Stimulated activated naive CD8-positive, alpha-beta T cell treated with anti-CD3 and anti-CD28 coated beads, Interleukin-15, Interleukin-2, amounts not matched to agents 100 U/mL and 50 U/mL, for 24 hours (primary cell): ENCODE data around the gene SCGB3A1.

ENCODE experiments used
- ATAC-seq: fragments of 150-1000 bp; cut with Tn5 transposase; one replicate; pipeline ENCODE4 v1.10.0; 2021
- DNase-seq: peaks from one replicate; pipeline ENCODE4 v3.0.0; 2021

Gene SCGB3A1

DNA sequence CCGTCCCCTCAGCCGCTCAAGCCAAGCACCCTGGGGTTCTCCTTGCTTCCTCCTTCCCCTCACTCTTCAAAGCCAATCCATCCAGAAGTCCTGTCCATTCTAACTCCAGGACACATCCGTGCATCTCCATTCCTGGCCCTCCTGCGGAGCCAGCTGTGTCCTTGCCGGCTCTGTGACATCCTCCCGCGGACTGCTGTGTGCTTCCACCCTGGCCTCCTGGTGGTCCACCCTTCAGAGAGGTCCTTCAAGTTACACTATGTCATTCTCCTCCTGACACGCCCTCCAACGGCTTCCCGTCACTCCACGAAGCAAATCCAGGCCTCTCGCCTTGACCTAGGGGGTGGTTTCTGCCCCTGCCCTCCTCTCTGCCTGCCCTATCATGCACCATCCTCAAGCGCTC is 13.0 kb upstream of the SCGB3A1 start:
- DNase-seq (no peak), ATAC-seq (no peak)

DNA sequence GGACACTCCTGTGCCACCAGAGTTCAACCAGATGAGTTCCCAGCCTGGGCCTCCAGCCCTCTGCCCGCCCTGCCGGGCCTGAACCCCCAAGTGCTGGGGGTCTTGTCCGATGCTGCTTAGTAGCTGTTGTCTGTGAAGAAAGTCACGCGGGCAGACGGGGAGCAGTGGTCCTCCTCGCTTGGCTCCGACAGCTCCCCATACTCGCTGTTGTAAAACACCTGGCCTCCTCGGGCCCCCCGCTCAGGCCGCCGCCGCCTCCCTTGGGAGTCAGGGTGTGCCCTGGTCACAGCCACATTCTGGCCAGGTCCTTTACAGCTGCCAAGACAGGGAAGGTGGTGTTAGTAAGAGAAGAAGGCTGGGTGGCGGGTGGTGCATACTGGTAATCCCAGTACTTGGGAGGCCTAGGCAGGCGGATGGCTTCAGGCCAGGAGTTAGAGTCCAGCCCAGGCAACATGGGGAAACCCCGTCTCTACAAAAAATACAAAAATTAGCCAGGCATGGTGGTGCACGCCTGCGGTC is 11.8 kb upstream of the SCGB3A1 start:
- no peak for DNase-seq
- no peak for ATAC-seq

DNA sequence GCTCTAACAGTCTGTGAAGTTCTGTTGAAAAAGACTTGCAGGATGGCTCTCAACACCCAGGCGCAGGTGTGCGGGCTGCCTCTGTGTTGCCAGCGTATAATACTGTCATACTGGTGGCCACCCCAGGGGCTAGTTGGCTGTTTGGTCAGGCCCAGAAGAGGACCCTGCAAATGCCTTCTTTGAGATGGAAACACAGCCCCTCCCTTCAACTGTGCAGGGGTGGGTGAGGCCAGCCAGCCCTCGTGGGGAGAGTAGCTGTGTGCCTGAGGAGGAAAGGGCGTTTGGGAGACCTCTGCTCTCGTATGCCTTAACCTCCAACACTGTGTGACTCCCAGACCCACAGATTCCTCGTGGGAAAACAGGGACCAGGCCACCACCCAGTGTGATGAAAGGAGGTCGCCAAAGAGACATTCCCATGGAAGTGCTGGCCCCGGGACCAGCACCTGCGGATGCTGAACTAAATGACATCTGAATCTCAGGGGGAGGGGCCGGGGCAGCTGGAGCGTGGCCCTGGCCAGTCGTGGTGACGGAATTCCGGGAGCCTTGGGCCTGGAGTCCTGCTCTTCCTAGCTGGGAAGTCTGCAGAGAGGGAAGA is 11.3 kb upstream of the SCGB3A1 start:
- DNase-seq: no peak
- ATAC-seq: no peak

DNA sequence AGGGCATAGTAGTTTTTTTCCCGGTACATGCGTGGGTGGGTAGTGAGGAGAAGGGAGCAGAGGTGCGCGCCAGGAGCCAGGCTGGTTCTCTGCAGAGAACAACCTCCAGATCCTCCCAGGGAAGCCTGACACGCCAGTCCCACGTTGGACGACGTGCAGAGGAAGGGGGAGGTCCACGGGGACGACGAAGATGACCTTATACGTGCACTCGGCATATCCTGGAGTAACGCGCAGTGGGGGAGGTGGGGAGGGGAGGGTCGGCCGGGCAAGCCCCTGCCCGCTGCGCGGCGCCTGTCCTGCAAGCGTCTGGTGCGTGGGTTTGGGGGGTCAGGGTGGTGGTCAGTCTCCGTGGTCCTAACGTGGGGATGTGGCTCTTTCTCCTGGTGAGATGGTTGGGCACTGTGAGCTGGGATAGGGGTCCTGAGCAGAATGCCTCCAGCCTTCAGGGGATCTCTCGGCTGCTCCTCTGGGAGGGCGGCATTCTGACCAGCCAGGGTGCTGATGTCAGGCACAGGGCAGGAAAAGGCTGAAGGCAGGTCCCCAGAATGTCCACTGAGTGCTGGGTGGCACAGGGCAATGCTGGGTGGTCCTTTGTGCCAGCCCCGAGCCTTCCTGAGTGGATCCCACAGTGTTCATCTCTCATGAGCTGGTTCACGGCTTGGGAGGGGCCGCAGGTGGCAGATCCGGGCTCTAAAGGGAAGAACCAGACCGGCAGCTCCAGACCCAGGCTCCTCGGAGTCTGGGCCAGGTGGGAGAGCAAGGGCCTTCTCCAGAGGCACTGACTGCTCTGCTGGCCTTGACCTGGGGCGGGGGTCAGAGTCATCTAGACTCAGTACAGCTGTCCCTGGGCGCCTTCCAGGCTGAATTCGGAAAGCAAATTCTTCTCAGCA is 10.5 kb upstream of the SCGB3A1 start:
- DNase-seq: no peak
- ATAC-seq: no peak

DNA sequence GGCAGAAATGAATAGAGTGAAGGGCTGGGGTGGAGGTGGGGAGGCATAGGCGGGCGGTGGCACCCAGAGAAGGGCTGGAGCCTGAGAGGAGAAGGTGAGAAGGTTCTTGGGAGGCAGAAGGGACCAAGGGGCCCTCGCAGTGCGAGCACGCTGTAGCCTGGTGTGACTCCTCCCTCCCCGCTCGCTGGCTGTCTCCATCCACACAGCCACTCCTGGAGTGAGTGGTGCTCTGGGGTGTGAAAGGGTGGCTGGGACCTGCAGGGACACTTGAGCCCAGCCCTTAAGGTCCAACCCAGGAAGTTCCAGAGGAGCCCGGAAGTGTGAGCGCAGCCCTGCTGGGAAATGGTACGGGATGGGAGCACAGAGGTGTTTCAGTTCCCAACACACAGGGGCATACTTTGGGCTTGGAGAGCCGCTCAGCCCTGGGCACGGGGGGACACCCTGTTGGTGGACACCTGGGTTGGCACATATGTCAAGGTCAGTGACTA is 9.3 kb upstream of the SCGB3A1 start:
- DNase-seq (no peak), ATAC-seq (no peak)

DNA sequence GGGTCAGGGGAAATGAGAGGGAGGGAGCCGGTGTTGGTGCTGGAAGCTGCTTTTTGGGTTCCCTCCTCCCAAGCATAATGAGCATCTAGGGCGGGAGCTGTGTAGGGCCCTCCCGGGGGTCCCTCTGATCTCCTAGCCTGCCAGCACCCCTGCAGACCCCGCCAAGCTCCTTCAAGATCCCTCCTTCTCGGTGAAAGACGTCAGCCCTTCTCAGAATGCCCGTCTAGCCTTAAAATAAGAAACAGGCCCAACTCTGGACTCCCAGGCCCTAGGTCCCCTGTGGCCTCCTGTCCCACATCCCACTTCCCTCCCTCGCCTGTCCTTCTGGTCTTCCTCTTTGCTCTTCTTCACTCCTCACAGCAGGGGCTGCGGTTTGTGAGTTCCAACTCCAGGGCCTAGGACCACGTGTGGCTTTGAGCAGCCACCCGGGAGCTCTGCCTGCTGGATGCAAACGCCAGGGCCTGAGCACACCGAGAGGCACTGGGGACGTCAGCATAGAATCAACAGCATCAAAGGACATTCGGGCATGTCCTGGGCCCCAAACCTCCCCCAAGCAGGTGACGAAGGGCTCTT is 8.8 kb upstream of the SCGB3A1 start:
- DNase-seq (no peak), ATAC-seq (no peak)

DNA sequence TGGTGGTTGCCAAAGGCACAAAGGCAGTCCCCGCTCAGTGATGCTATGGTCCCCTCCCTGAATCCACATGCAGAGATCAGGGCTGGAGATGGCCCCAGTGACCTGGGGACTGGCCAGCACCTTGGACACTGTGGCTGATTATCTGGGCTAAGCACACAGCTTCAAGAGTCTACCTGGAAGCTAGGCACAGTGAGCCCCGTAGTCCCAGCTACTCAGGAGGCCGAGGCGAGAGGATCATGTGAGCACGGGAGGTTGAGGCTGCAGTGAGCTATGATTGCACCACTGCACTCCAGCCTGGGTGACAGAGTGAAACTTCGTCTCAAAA is 8.3 kb upstream of the SCGB3A1 start:
- no peak for ATAC-seq
- no peak for DNase-seq

DNA sequence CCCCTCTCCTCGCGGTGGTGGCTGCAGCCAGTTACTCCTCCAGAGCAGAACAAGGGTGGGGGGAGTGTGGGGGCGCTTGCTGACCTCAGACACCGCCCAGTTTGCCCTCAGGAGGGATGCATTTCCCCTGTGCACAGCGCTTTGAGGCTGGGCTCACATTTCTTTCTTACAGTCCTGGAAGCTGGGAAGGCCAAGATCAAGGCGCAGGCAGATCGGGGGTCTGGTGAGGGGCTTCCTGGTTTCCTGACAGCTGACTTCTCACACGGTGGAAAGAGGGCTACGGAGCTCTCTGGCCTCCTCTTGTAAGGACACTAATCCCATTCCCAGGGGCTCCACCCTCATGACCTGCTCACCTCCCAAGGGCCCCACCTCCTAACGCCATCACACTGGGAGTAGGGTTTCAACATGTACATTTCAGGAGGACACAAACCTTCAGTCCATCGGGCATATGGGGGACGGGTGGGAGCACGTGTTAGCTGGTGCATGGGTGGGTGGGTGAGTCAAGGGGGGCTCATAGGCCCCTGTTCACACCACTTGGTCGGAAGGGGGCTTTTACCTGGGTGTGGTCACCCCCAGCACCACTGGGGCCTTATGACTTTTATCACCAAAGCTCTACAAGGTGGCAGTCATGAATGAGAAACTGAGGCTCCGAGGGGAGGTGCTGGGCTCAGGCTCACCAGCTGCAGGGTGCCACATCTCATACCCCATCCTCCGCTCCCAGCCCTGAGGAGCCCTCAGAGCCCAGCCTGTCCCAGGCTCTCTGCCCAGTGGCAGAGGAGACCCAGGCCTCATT is 7.7 kb upstream of the SCGB3A1 start:
- DNase-seq: no peak
- ATAC-seq: no peak

DNA sequence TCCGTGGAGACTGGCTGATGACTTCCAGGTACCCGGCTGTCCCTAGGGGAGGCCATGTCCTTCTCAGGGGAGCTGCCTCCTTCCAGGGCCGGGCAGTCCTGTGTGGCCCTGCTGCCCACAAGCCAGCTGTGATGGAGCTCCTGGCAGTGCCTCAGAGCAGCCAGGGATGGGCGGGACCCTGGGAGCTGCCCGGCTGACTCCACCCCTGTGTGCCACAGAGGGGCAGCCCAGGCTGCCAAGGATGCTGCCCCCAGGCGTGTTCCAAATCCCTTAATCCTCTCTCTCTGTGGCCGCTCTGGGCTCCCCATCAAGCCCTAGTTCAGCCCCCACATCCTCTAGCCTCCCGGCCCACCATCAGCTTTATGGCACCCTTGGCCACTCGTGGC is 7.0 kb upstream of the SCGB3A1 start:
- DNase-seq: no peak

DNA sequence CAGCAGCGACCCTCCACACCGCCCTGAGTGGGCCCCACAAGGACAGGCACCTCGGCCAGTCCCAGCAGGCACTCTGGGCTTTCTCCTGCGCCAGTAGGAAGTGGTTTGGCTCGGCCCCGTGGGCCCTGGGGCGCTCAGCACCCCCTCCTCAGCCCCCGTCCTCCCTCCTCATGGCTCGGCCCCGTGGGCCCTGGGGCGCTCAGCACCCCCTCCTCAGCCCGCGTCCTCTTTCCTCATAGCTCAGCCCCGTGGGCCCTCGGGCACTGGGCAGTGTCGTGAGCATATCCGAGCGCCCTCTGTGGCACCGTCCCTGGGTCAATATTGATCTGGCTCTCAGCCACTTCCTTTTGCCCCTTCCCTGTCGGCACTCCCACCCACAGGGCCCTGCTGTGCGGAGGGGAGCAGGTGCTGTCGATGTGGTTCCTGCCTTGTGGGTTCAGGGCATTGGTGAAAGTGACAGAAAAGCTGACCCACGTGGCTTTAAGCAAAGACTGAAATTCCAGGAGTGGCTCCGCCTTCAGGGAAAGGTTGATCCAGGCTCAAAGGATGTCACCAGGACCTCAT is 5.5 kb upstream of the SCGB3A1 start:
- ATAC-seq: no peak

More for the DNA sequence above, 7.0 kb upstream of the SCGB3A1 start:
- no peak for ATAC-seq

DNA sequence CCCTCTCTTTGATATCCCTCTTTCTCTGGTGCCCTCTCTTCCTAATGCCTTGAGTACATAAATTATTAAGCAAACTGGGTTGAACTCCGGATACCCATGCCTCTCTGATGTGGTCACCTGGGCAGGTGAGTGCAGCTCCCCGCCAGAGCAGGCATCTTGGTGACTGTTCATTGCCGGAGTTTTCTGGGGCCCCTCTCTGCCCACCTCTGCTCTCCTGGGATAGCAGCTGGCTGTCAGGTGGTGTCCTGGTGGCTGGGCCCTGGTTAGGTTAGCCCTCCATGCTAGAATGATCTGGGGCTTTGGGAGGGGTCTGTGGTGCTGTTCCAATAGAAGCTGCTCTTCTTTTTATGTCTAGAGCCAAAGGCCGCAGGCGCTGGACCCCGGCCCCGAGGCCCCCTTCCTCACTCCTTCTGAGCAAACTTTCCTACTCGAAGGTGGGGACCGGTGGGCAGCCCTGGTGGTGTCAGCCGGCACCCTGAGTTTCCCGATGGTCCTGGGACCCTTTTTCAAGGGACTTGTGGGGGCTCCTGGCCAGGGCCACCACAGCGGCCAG is 4.9 kb upstream of the SCGB3A1 start:
- no peak for ATAC-seq

More for the DNA sequence above, 5.5 kb upstream of the SCGB3A1 start:
- DNase-seq: no peak

DNA sequence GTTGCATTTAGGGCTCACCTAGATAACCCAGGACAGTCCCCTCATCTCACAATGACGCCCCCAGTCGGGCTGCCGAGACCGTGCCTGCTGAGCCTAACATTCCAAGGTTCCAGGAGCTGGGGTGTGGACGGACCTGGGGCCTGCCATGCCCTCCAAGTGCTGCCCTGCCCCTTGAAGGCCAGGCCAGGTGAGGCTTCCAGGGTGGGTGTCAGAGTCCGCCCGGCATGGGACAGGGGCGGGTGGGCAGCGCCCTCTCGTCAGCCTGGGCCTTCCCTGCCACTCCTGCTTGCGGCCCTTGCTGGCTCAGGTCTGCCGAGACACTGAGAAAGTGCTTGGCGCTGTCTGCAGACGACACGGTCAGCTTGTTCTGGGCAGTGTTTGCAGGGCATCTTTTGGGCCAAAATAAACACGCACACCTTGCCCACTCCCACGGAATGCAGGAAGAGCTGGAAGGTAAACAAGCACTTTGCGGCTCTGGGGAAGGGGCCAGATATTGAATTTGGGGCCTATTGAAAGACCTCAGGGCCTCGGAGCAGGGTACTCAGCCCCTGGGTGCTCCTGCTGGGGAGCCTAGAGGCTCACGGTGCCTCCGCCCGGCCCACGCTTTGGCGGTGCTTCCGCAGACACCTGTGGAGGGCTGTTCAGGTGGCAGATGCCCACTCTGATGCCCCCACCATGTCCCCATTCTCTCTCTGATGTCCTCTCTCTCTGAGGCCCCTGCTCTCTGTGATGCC is 4.2 kb upstream of the SCGB3A1 start:
- ATAC-seq (no peak), DNase-seq (no peak)

More for the DNA sequence above, 4.9 kb upstream of the SCGB3A1 start:
- no peak for DNase-seq

DNA sequence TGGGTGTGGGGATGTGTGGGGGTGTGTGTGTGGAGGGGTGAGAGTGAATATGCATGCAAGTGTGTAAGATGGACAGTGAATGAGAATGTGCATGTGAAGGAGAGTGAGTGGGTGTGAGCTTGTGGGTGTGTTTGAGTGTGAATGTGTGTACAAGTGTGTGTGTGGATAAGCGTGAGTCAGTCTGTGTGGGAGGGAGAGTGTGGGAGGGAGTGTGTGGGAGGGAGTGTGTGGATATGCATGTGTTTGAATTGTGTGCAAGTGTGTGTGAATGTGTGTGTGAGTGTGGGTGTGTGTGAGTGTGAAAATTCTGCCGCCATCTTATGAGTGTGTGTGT is 3.7 kb upstream of the SCGB3A1 start:
- ATAC-seq (no peak), DNase-seq (no peak)

DNA sequence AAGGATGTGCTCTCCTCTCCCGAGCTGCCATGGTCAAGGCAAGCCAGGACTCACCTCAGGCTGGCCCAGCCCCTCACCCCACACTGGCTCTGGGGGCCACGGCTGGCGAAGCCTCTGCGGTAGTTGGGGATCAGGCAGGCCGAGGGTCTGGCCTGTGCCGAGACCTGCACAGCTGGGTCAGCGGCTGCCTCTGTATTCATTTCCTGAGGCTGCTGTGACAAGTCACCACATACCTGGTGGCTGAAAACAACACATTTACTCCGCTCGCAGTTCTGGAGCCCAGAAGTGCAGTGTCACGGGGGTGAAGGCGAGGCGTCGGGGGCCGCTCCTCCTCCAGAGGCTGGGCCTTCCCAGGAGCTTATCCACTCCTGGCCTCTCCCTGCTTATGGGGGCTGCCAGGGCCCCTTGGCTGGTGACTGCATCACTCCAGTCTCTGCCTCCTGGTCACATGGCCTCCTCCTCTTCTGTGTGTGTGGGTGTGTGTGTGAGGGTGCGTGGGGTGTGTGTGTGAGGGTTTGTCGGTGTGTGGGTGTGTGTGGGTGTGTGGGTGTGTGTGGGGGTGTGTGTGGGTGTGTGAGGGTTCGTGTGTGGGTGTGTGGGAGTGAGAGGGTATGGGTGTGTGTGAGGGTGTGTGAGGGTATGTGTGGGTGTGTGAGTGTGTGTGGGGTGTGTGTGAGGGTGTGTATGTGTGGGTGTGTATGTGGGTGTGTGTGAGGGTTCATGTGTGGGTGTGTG is 3.2 kb upstream of the SCGB3A1 start:
- ATAC-seq (peak; percentile 29), DNase-seq (no peak)

DNA sequence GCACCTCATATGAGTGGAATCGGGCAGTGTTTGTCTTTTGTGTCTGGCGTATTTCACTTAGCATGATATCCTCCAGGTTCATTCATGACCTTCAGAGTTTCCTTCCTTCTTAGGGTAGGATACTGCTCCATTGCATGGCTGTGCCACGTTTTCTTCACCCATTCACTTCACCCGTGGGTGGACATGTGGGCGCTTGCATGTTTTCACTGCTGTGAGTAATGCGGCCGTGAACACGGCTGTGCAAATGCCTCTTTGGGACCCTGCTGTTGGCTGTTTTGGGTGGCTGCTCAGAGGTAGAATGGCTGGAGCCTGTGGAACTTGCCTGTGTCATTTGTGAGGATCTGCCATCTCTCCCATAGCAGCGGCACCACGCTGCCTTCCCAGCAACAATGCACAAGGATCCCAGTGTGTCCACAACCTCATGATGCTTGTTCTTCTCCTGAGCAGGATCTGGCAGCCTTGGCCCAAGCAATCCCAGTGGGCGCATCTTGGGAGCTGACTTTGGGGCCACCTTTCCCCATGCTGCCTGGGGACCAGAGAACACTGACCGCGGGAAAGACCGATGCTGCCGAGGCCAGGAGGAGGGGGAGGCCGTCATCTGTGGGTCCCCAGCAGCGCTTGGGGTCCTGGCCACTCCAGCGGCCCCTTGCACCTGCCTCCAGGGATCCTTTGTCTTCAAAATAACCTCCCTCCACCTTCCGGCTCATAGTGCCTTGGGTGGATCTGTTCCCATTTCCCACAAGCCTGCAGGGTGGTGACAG is 2.3 kb upstream of the SCGB3A1 start:
- ATAC-seq (no peak), DNase-seq (no peak)

DNA sequence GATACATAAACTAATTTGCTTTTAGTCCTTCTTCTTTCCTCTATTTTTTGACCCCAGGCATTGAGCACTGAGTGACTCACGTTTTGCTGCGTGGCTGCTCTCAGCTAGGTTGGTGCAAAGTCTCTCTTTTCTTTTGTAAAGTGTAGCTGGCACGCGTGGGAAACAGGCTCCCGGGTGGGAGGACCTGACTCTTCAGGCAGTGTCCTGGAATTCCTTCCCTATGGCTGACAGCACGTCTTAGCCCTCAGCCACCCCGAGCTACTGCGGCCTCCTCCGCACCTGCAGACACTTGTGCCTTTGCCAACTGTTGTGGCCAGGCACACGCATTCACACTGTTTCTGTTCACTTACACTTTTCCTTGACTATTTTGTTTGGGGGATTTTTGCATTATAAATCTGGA is 877 bp upstream of the SCGB3A1 start:
- no peak for ATAC-seq
- DNase-seq: no peak

DNA sequence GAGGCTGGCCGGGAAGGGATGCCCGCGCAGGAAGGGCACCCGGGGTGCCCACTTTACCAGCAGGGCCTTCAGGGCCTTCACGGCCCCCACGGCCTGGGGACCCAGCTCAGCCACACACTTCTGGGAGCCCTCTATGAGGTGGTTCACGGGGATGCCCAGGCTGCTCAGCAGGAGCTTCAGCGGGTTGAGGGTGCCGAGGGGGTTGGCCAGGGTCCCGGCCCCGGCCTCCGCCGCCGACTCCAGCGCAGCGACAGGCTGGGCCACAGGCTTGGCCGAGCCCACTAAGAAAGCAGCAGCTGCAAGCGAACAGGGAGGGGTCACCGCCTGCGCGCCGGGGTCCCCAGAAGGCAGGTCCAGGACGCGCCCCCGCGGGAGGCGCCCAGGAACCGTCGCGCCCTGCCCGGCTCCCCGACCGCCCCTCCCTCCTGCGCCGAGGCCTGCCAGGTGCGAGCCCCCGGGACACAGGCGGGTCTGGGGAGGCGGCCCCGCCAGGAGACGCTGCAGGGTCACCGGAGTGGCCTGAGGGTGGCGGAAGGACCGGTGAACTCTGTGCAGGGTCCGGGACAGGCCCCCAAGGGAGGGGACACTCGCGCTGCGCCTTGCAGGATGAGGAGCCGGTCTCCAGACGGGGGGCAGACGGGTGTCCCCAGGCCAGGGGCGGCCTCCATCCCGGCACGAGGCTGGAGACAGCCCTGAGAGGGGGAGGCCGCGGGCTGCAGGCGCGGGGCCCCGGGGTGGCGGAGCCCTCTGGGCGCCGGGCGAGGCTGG is 572 bp downstream of the SCGB3A1 start:
- ATAC-seq: peak; percentile 12
- no peak for DNase-seq

DNA sequence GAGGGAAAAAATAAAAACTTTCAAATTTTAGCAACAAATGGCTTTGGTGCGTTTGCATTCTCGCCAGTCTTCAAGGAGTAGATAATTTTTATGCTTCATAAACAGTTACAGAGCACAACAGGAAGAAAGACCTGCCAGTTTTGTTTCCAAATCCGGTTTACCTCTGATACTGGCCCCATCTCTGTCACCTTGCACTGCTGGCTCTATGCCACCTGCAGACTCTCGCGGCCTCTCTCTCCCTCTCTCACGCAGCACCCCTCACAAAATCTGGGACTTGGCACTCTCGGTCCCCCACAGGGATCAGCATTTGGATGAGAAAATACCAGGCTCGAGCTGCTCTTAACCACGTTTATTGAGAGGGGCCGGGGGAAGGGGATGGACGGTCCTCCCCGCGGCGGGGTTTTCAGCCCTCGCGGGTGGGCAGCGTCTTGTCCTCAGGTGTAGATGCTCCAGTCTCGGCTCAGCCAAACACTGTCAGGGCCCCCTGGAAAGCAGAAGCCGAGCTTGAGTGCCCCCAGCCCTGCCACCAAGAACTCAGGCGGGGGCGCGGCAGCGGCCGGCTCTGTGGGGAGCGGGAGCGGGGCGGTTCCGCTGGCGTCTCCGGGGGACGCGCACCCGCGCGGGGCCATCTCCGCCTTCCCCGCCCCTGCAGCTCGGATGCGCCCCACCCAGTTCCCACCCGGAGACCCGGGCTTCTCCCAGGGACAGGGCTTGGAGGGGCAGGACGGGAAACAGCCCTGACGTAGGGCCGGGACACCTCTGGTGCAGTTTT is 1.3 kb downstream of the SCGB3A1 start:
- ATAC-seq: no peak
- no peak for DNase-seq
